Psoas muscle (tissue), 8 donors: ENCODE measurements around the gene ACTRT2. TPM values are rescaled to one million over a fixed set of nuclear protein-coding genes. Genes with fewer than 3 reads are reported as not detected.
A peak's percentile ranks its signal among the peaks of the same experiment; 100 is the strongest.

Experiments
- ATAC-seq, 4 donors: fragments of 200-7000 bp; cut with Tn5 transposase; one replicate each; pipeline ENCODE4 v1.9.1; 2020; ENCODE audit warnings: moderate library complexity in 3 of 4, mild to moderate bottlenecking in 2 of 4
- DNase-seq, 2 donors: peaks; one replicate each; pipeline ENCODE4 v3.0.0-alpha.2; 2020
- H3K27ac ChIP-seq: fragments of 200-600 bp; one replicate; pipeline ENCODE4 v1.8.0; 2022
- H3K27me3 ChIP-seq, 3 donors: fragments of 200-600 bp in 1 of 3; one replicate each; pipeline versions ENCODE4 v1.6.1 to v1.8.0; 2013 to 2022; ENCODE audit warnings: low read length in 2 of 3, mild to moderate bottlenecking in 2 of 3, moderate library complexity in 1 of 3; ENCODE audit not compliant: insufficient read depth in 3 of 3
- H3K36me3 ChIP-seq, 2 donors: fragments of 200-600 bp in 1 of 2; one replicate each; pipeline versions ENCODE4 v1.6.1 to v1.8.0; 2013 to 2022; ENCODE audit warnings: low read depth in 1 of 2, mild to moderate bottlenecking in 1 of 2, moderate library complexity in 1 of 2; ENCODE audit not compliant: insufficient read depth in 1 of 2
- H3K4me1 ChIP-seq: fragments of 200-600 bp; one replicate; pipeline ENCODE4 v1.8.0; 2022
- H3K4me3 ChIP-seq: fragments of 200-600 bp; one replicate; pipeline ENCODE4 v1.8.0; 2022; ENCODE audit warnings: mild to moderate bottlenecking
- H3K9me3 ChIP-seq: fragments of 200-600 bp; one replicate; pipeline ENCODE4 v1.8.0; 2022
- CTCF ChIP-seq: fragments of 200-600 bp; IDR thresholded peaks from one replicate; pipeline ENCODE4 v1.8.0; 2022; ENCODE audit warnings: antibody characterized with exemption
- WGBS, 3 donors: extraction: QIAGEN DNeasy Blood & Tissue Kit; methylation state at CpG; one replicate each; pipeline versions ENCODE4 v1.1.6 to v1.1.7; 2013; 5-methylcytosine and 5-hydroxymethylcytosine counted together
- intact Hi-C, 2 donors: fragments of 100-400 bp; cut with DNase I; formaldehyde crosslinking; loops; one replicate each; pipeline versions ENCODE4 v1.11.0 to v1.14.2; 2022
- polyA plus RNA-seq, 3 donors: library from polyadenylated mRNA; stranded (reverse); fragments of 200-250 nt; gene quantifications; one replicate each; pipeline ENCODE4 v1.2.3, GENCODE V29; 2013
- total RNA-seq, 4 donors: library from RNA; stranded (reverse); fragmentation: NEBNext Ultra II Directional in 2 of 4; extraction: Animal tissue kit (Norgen Biotek cat#: 25700) in 2 of 4; gene quantifications; one replicate each; pipeline versions ENCODE4 v1.2.1 to v1.2.4, GENCODE V29; 2021 to 2023
- donor health status: healthy with polysubstance abuse.
- donor health status: DM: no; HTN: no; CAD: no; lungs with moderate emphysema.
- donor health status: Bipolar disorder and iron deficiency.
- donor health status: healthy.
- donor health status: DM: yes; HTN: yes; CAD: no.
- donor health status: DM: no; HTN: no; CAD: no.
- donor health status: DM: no; HTN: no; CAD: no.
- donor health status: DM: yes; HTN: yes; CAD: no.

ACTRT2 gene
- total and polyA plus RNA-seq, 7 donors: not detected

- Histone ChIP-seq H3K4me3 (no peak overlapping the region), H3K27me3 (peaks cover 0 to 73% (median 13%) of the 10 kb centered on the region in 3 donors), H3K36me3 (no peaks in the 10 kb centered on the region), H3K9me3 (no peaks in the 10 kb centered on the region), H3K4me1 (no peaks in the 10 kb centered on the region), H3K27ac (no peak overlapping the region)
- TF ChIP-seq CTCF: no peak
- intact Hi-C loops: no loop called here
- 24 to 29% (median 26%) methylated on average over 10 of the region's 10 CpGs for WGBS, 3 donors
- ATAC-seq: no peak
- DNase-seq: peak in 1 of 2 donors; percentile 31
Measured at GRCh38 chr1:3003941-3004270, 17.4 kb upstream of the ACTRT2 start.

GRCh38 chr1:3004285-3005205 lies 16.7 kb upstream of the ACTRT2 start:
- intact Hi-C loops: no loop called here
- Histone ChIP-seq H3K9me3 (no peaks in the 10 kb centered on the region), H3K27ac (no peak overlapping the region), H3K36me3 (no peaks in the 10 kb centered on the region), H3K27me3 (peaks cover 0 to 73% (median 13%) of the 10 kb centered on the region in 3 donors), H3K4me3 (no peak overlapping the region), H3K4me1 (no peaks in the 10 kb centered on the region)
- 72 to 78% (median 75%) methylated on average over 19 to 20 of the region's 20 CpGs for WGBS, 3 donors
- DNase-seq (peak in 1 of 2 donors; percentile 12), ATAC-seq (no peak)
- TF ChIP-seq CTCF: no peak

- 56 to 67% (median 63%) methylated on average over 8 of the region's 8 CpGs for WGBS, 3 donors
- TF ChIP-seq CTCF: no peak
Measured at GRCh38 chr1:3005771-3006170, 15.5 kb upstream of the ACTRT2 start.

GRCh38 chr1:3007298-3008147 lies 13.7 kb upstream of the ACTRT2 start:
- ATAC-seq: no peak
- Histone ChIP-seq H3K9me3 (no peaks in the 10 kb centered on the region), H3K27ac (no peak overlapping the region), H3K27me3 (peaks cover 0 to 67% (median 9%) of the 10 kb centered on the region in 3 donors), H3K4me3 (no peak overlapping the region), H3K36me3 (no peaks in the 10 kb centered on the region), H3K4me1 (no peaks in the 10 kb centered on the region)
- 78 to 88% (median 83%) methylated on average over 4 of the region's 4 CpGs for WGBS, 3 donors
- intact Hi-C loops: no loop called here
- DNase-seq: no peak
- no peak for TF ChIP-seq CTCF

More at GRCh38 chr1:3005771-3006170, 15.5 kb upstream of the ACTRT2 start:
- intact Hi-C loops: no loop called here
- H3K4me1 ChIP-seq: no peaks in the 10 kb centered on the region
- H3K27me3 ChIP-seq: peaks cover 0 to 65% (median 13%) of the 10 kb centered on the region in 3 donors
- ATAC-seq (no peak), DNase-seq (peak in 1 of 2 donors; percentile 19)
- no peak overlapping the region for H3K4me3 ChIP-seq
- no peaks in the 10 kb centered on the region for H3K9me3 ChIP-seq
- no peak overlapping the region for H3K27ac ChIP-seq
- H3K36me3 ChIP-seq: no peaks in the 10 kb centered on the region
